Gastrocnemius medialis (tissue), 4 donors: ENCODE results near the gene SLC41A1. TPM values are rescaled to one million over a fixed set of nuclear protein-coding genes. Genes with fewer than 3 reads are reported as not detected.

Source experiments
- ATAC-seq, 2 donors: fragments of 150-250 bp; one replicate each; pipeline ENCODE4 v1.9.1; 2016
- DNase-seq, 2 donors: peaks; one replicate each; pipeline ENCODE4 v3.0.0-alpha.2; 2019
- H3K27ac ChIP-seq, 4 donors: fragments of 200-600 bp; sonication (generic); 1 replicate in 1 of 4; 2 replicates in 3 of 4; pipeline ENCODE4 v1.5.1; 2016 to 2018; ENCODE audit warnings: mild to moderate bottlenecking in 2 of 4, moderate library complexity in 1 of 4
- H3K27me3 ChIP-seq, 3 donors: fragments of 200-600 bp; sonication (generic) in 2 of 3; 1 replicate in 1 of 3; 2 replicates in 2 of 3; pipeline versions ENCODE4 v1.5.1 to v1.6.0; 2016 to 2019; ENCODE audit warnings: mild to moderate bottlenecking in 1 of 3, moderate library complexity in 1 of 3
- H3K36me3 ChIP-seq, 2 donors: fragments of 200-600 bp; sonication (generic) in 1 of 2; one replicate each; pipeline ENCODE4 v1.5.1; 2017 to 2018
- H3K4me1 ChIP-seq, 2 donors: fragments of 200-600 bp; sonication (generic) in 1 of 2; one replicate each; pipeline ENCODE4 v1.5.1; 2016 to 2017; ENCODE audit warnings: mild to moderate bottlenecking in 2 of 2
- H3K4me3 ChIP-seq, 4 donors: fragments of 200-600 bp; sonication (generic) in 3 of 4; 1 replicate in 1 of 4; 2 replicates in 3 of 4; pipeline ENCODE4 v1.5.1; 2016 to 2019; ENCODE audit warnings: mild to moderate bottlenecking in 2 of 4
- H3K9me3 ChIP-seq, 3 donors: fragments of 200-600 bp; sonication (generic) in 2 of 3; 1 replicate in 1 of 3; 2 replicates in 2 of 3; pipeline ENCODE4 v1.5.1; 2016 to 2019
- CTCF ChIP-seq, 5 experiments: fragments of 450-650 bp in 3 of 5; fragments of 200-600 bp in 2 of 5; sonication (generic) in 2 of 5; IDR thresholded peaks in 4 of 5; conservative IDR thresholded peaks in 1 of 5; 1 replicate in 4 of 5; 2 replicates in 1 of 5; pipeline ENCODE4 v1.5.1; 2016 to 2019; ENCODE audit warnings: antibody characterized with exemption in 5 of 5, mild to moderate bottlenecking in 3 of 5, moderate library complexity in 3 of 5
- POLR2A ChIP-seq, 2 donors: fragments of 450-650 bp; IDR thresholded peaks; one replicate each; pipeline ENCODE4 v1.6.1; 2017; ENCODE audit warnings: antibody characterized with exemption in 2 of 2, mild to moderate bottlenecking in 2 of 2, moderate library complexity in 2 of 2
- in situ Hi-C, 4 donors: fragments of 200-750 bp; cut with MboI; loops; one replicate each; pipeline versions ENCODE4 v1.15.0 to v1.8.0; 2017; ENCODE audit warnings: low sequenced_read_pairs in 4 of 4
- intact Hi-C: fragments of 100-400 bp; cut with DNase I; formaldehyde crosslinking; loops from one replicate; pipeline ENCODE4 v1.15.1; 2023; ENCODE audit warnings: low total_unique reads
- total RNA-seq, 4 donors: library from RNA; depleted of rRNA; stranded (reverse); fragments of >200 nt; gene quantifications; one replicate each; pipeline versions ENCODE4 v1.1.0 to v1.2.3, GENCODE V29; 2016

The SLC41A1 gene
- total RNA-seq, 4 donors from 2014 or later, result 21.5 to 39.8 (median 36.8) TPM

- intact Hi-C loops (loop anchor here (1.0 to 5.0 kb wide), 4 partner anchors 31 to 164 kb away; no protein-coding TSS in a partner anchor), in situ Hi-C loops (no loop called here)
- peak overlapping the region; percentile 80 to 92 (median 88) for H3K4me3 ChIP-seq
- H3K27ac ChIP-seq, result peak overlapping the region; percentile 92 to 98 (median 97)
- no peaks in the 10 kb centered on the region for H3K36me3 ChIP-seq
- ATAC-seq (no peak), DNase-seq (peak in 1 of 2 donors; percentile 56)
- no peaks in the 10 kb centered on the region for H3K27me3 ChIP-seq
- TF ChIP-seq POLR2A (IDR thresholded peaks at IDR 0.05) (no peak), CTCF (IDR thresholded peaks at IDR 0.05 in 4 of 5, conservative IDR thresholded peaks at IDR 0.05 in 1 of 5) (no peak)
- peaks cover 42 to 60% of the 10 kb centered on the region in 2 donors for H3K4me1 ChIP-seq
- no peaks in the 10 kb centered on the region for H3K9me3 ChIP-seq
Observed at GRCh38 chr1:205813755-205814058, 709 bp upstream of the SLC41A1 start.

GRCh38 chr1:205812271-205812877 lies 624 bp downstream of the SLC41A1 start:
- Histone ChIP-seq H3K36me3 (no peaks in the 10 kb centered on the region), H3K27ac (peak overlapping the region; percentile 92 to 98 (median 97)), H3K4me3 (peak overlapping the region; percentile 80 to 92 (median 88)), H3K27me3 (no peaks in the 10 kb centered on the region), H3K9me3 (no peaks in the 10 kb centered on the region), H3K4me1 (peaks cover 54 to 68% of the 10 kb centered on the region in 2 donors)
- in situ Hi-C loops, result no loop called here
- ATAC-seq (peak; percentile 12 to 28), DNase-seq (no peak)
- intact Hi-C loops, result loop anchor here (2.0 to 5.0 kb wide), 3 partner anchors 30 to 165 kb away; no protein-coding TSS in a partner anchor
- no peak for TF ChIP-seq CTCF (IDR thresholded peaks at IDR 0.05 in 4 of 5, conservative IDR thresholded peaks at IDR 0.05 in 1 of 5)
- no peak for TF ChIP-seq POLR2A (IDR thresholded peaks at IDR 0.05)

- peak overlapping the region; percentile 80 to 92 (median 88) for H3K4me3 ChIP-seq
- H3K4me1 ChIP-seq, result peaks cover 61 to 75% of the 10 kb centered on the region in 2 donors
- H3K27me3 ChIP-seq, result no peaks in the 10 kb centered on the region
- intact Hi-C loops, result loop anchor here (2.0 to 5.0 kb wide), 3 partner anchors 29 to 166 kb away; no protein-coding TSS in a partner anchor
- no peaks in the 10 kb centered on the region for H3K9me3 ChIP-seq
- TF ChIP-seq CTCF (IDR thresholded peaks at IDR 0.05 in 4 of 5, conservative IDR thresholded peaks at IDR 0.05 in 1 of 5) (no peak), POLR2A (IDR thresholded peaks at IDR 0.05) (peak; percentile 36 to 55)
- ATAC-seq (peak in 1 of 2 donors; percentile 62), DNase-seq (peak; percentile 50 to 85)
- no peaks in the 10 kb centered on the region for H3K36me3 ChIP-seq
- H3K27ac ChIP-seq, result peak overlapping the region; percentile 92 to 98 (median 97)
- in situ Hi-C loops, result no loop called here
Observed at GRCh38 chr1:205811660-205812059, 1.3 kb downstream of the SLC41A1 start.

GRCh38 chr1:205810448-205811157 lies 2.4 kb downstream of the SLC41A1 start:
- in situ Hi-C loops, result no loop called here
- Histone ChIP-seq H3K9me3 (no peaks in the 10 kb centered on the region), H3K4me3 (peak overlapping the region; percentile 21 to 88 (median 30)), H3K27me3 (no peaks in the 10 kb centered on the region), H3K27ac (peak overlapping the region; percentile 92 to 98 (median 97)), H3K36me3 (no peaks in the 10 kb centered on the region), H3K4me1 (peaks cover 72 to 76% of the 10 kb centered on the region in 2 donors)
- TF ChIP-seq POLR2A (IDR thresholded peaks at IDR 0.05) (no peak), CTCF (IDR thresholded peaks at IDR 0.05 in 4 of 5, conservative IDR thresholded peaks at IDR 0.05 in 1 of 5) (peak in 1 of 5 experiments; percentile 24)
- intact Hi-C loops, result loop anchor here (5.0 kb wide), 2 partner anchors 107 to 167 kb away; no protein-coding TSS in a partner anchor
- DNase-seq, result no peak
- ATAC-seq, result no peak
